ENCODE results near the gene HDGF.

Gene HDGF

GRCh38 chr1:156750191-156750672 is 1.2 kb downstream of the HDGF start:
- DNase-seq (ENCODE audit: low read depth) = no peak
- no peak for TF ChIP-seq CTCF (IDR thresholded peaks at IDR 0.05; ENCODE audit: low read depth, low read length, missing control alignments)
- peak overlapping the region; percentile 98 for H3K4me3 ChIP-seq (ENCODE audit: low read depth, low read length)

- no peak for TF ChIP-seq CTCF (IDR thresholded peaks at IDR 0.05; ENCODE audit: low read depth, low read length, missing control alignments)
- H3K4me3 ChIP-seq (ENCODE audit: low read depth, low read length) = peak overlapping the region; percentile 98
- no peak for DNase-seq (ENCODE audit: low read depth)
Observed at GRCh38 chr1:156749419-156750118, 1.9 kb downstream of the HDGF start.

- no peak for TF ChIP-seq CTCF (IDR thresholded peaks at IDR 0.05; ENCODE audit: low read depth, low read length, missing control alignments)
- H3K4me3 ChIP-seq (ENCODE audit: low read depth, low read length) = peak overlapping the region; percentile 98
- DNase-seq (ENCODE audit: low read depth) = no peak
Observed at GRCh38 chr1:156748670-156749418, 2.6 kb downstream of the HDGF start.

GRCh38 chr1:156747742-156748669 is 3.5 kb downstream of the HDGF start:
- no peak for DNase-seq (ENCODE audit: low read depth)
- peak overlapping the region; percentile 98 for H3K4me3 ChIP-seq (ENCODE audit: low read depth, low read length)
- TF ChIP-seq CTCF (IDR thresholded peaks at IDR 0.05; ENCODE audit: low read depth, low read length, missing control alignments) = no peak

- no peak for DNase-seq (ENCODE audit: low read depth)
- peak; percentile 43 for TF ChIP-seq CTCF (IDR thresholded peaks at IDR 0.05; ENCODE audit: low read depth, low read length, missing control alignments)
- H3K4me3 ChIP-seq (ENCODE audit: low read depth, low read length) = peak overlapping the region; percentile 98
Observed at GRCh38 chr1:156746728-156747631, 4.5 kb downstream of the HDGF start.

- no peak for DNase-seq (ENCODE audit: low read depth)
- TF ChIP-seq CTCF (IDR thresholded peaks at IDR 0.05; ENCODE audit: low read depth, low read length, missing control alignments) = no peak
- no peak overlapping the region for H3K4me3 ChIP-seq (ENCODE audit: low read depth, low read length)
Observed at GRCh38 chr1:156746406-156746727, 5.1 kb downstream of the HDGF start.
